SU-DHL-6 (cell line): Measurements from ENCODE around the gene RBM8A.

ENCODE experiments used
- EZH2phosphoT487 ChIP-seq: fragments of 200-600 bp; sonication (generic), shearing (Covaris generic); conservative IDR thresholded peaks from 2 replicates; pipeline ENCODE4 v1.6.1; 2018; ENCODE audit warnings: mild to moderate bottlenecking, antibody characterized with exemption, low read length, moderate library complexity, mixed read lengths
- TF ChIP-seq, protein P1 (sequence below): fragments of 200-600 bp; sonication (generic); IDR thresholded peaks from one replicate; pipeline ENCODE4 v1.5.1; 2017; ENCODE audit warnings: antibody characterized with exemption, mild to moderate bottlenecking, low read length, moderate library complexity; ENCODE audit not compliant: insufficient read depth, poor library complexity, severe bottlenecking

- TF ChIP-seq, protein P1, sequence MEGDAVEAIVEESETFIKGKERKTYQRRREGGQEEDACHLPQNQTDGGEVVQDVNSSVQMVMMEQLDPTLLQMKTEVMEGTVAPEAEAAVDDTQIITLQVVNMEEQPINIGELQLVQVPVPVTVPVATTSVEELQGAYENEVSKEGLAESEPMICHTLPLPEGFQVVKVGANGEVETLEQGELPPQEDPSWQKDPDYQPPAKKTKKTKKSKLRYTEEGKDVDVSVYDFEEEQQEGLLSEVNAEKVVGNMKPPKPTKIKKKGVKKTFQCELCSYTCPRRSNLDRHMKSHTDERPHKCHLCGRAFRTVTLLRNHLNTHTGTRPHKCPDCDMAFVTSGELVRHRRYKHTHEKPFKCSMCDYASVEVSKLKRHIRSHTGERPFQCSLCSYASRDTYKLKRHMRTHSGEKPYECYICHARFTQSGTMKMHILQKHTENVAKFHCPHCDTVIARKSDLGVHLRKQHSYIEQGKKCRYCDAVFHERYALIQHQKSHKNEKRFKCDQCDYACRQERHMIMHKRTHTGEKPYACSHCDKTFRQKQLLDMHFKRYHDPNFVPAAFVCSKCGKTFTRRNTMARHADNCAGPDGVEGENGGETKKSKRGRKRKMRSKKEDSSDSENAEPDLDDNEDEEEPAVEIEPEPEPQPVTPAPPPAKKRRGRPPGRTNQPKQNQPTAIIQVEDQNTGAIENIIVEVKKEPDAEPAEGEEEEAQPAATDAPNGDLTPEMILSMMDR: no peak
- no peak for TF ChIP-seq EZH2phosphoT487
Observed at GRCh38 chr1:145906954-145907753, 20.1 kb downstream of the RBM8A start.
